AG08395 (cell line): Measurements from ENCODE around the gene AGA.

ENCODE experiments used
- DNase-seq: peaks from one replicate; pipeline ENCODE4 v3.0.0; 2012; ENCODE audit warnings: mixed read lengths, low spot score

The AGA gene

GRCh38 chr4:177441803-177442622 lies at the start of gene AGA:
Gene AGA (minus strand): TSS chr4:177442437. CDS start chr4:177442375, 62 bp downstream.
- DNase-seq = peak; percentile 95

GRCh38 chr4:177492022-177492421 lies 49.8 kb upstream of the AGA start:
- DNase-seq = no peak

GRCh38 chr4:177490769-177491168 lies 48.5 kb upstream of the AGA start:
- DNase-seq = no peak

GRCh38 chr4:177489471-177490246 lies 47.4 kb upstream of the AGA start:
- DNase-seq = no peak

GRCh38 chr4:177487977-177488376 lies 45.7 kb upstream of the AGA start:
- DNase-seq = no peak

- no peak for DNase-seq
These were observed 43.3 kb upstream of the AGA start for GRCh38 chr4:177485528-177485927.

- peak; percentile 59 for DNase-seq
These were observed 42.4 kb upstream of the AGA start for GRCh38 chr4:177484613-177485021.

GRCh38 chr4:177483760-177484159 lies 41.5 kb upstream of the AGA start:
- DNase-seq = no peak

- no peak for DNase-seq
These were observed 41.0 kb upstream of the AGA start for GRCh38 chr4:177483271-177483670.

GRCh38 chr4:177482367-177482766 lies 40.1 kb upstream of the AGA start:
- no peak for DNase-seq

- DNase-seq = no peak
These were observed 38.6 kb upstream of the AGA start for GRCh38 chr4:177480795-177481194.

GRCh38 chr4:177479063-177479462 lies 36.8 kb upstream of the AGA start:
- no peak for DNase-seq

- no peak for DNase-seq
These were observed 36.3 kb upstream of the AGA start for GRCh38 chr4:177478496-177478895.

GRCh38 chr4:177473991-177474390 lies 31.8 kb upstream of the AGA start:
- no peak for DNase-seq

GRCh38 chr4:177464026-177464425 lies 21.8 kb upstream of the AGA start:
- DNase-seq = no peak

GRCh38 chr4:177461606-177462005 lies 19.4 kb upstream of the AGA start:
- no peak for DNase-seq

- no peak for DNase-seq
These were observed 18.2 kb upstream of the AGA start for GRCh38 chr4:177460460-177460859.

GRCh38 chr4:177455561-177455970 lies 13.3 kb upstream of the AGA start:
- DNase-seq = no peak

- no peak for DNase-seq
These were observed 10.9 kb upstream of the AGA start for GRCh38 chr4:177453116-177453515.

- no peak for DNase-seq
These were observed 8.9 kb upstream of the AGA start for GRCh38 chr4:177451108-177451500.

- DNase-seq = no peak
These were observed 8.3 kb upstream of the AGA start for GRCh38 chr4:177450426-177451107.

GRCh38 chr4:177448850-177449249 lies 6.6 kb upstream of the AGA start:
- no peak for DNase-seq
